Astrocyte (in vitro differentiated cells and primary cell): ENCODE results near the gene ADARB2. TPM values are rescaled to one million over a fixed set of nuclear protein-coding genes. Genes with fewer than 3 reads are reported as not detected.

Source experiments
- DNase-seq: peaks from one replicate; pipeline ENCODE4 v3.0.0-alpha.2; 2010; ENCODE audit warnings: low read depth
- FAIRE-seq: peaks from 2 replicates; lab custom pipeline; 2011; peaks lifted over from hg19 to GRCh38; lab: Jason Lieb, UNC
- H2AFZ ChIP-seq: 2 replicates; pipeline ENCODE4 v1.6.0; 2012; ENCODE audit warnings: low read depth, low read length, inconsistent platforms
- H3K27ac ChIP-seq: 2 replicates; pipeline ENCODE4 v1.5.1; 2011; ENCODE audit warnings: low read depth, low read length, inconsistent platforms
- H3K27me3 ChIP-seq: 2 replicates; pipeline ENCODE4 v1.6.0; 2011; ENCODE audit warnings: low read length, inconsistent platforms; ENCODE audit not compliant: insufficient read depth
- H3K36me3 ChIP-seq: 2 replicates; pipeline ENCODE4 v1.5.1; 2011; ENCODE audit warnings: low read length, inconsistent platforms; ENCODE audit not compliant: insufficient read depth
- H3K4me1 ChIP-seq: 2 replicates; pipeline ENCODE4 v1.5.1; 2011; ENCODE audit warnings: low read length, inconsistent platforms; ENCODE audit not compliant: insufficient read depth
- H3K4me2 ChIP-seq: 2 replicates; pipeline ENCODE4 v1.6.0; 2012; ENCODE audit warnings: low read length, inconsistent platforms
- H3K4me3 ChIP-seq: 2 replicates; pipeline ENCODE4 v1.5.1; 2011; ENCODE audit warnings: low read depth, mild to moderate bottlenecking, low read length, inconsistent platforms; ENCODE audit not compliant: insufficient read depth
- H3K79me2 ChIP-seq: 2 replicates; pipeline ENCODE4 v1.6.0; 2012; ENCODE audit warnings: mild to moderate bottlenecking, low read length, inconsistent platforms; ENCODE audit not compliant: insufficient read depth
- H3K9ac ChIP-seq: 2 replicates; pipeline ENCODE4 v1.6.0; 2012; ENCODE audit warnings: mild to moderate bottlenecking, low read length, inconsistent platforms
- H3K9me3 ChIP-seq: 2 replicates; pipeline ENCODE4 v1.5.1; 2012; ENCODE audit warnings: low read depth, mild to moderate bottlenecking, low read length, inconsistent platforms; ENCODE audit not compliant: insufficient read depth
- H4K20me1 ChIP-seq: 2 replicates; pipeline ENCODE4 v1.6.0; 2012; ENCODE audit warnings: low read length, inconsistent platforms; ENCODE audit not compliant: insufficient read depth
- H3K27ac Mint-ChIP-seq: one replicate; pipeline ENCODE4 v1.8.0; 2021; ENCODE audit warnings: mild to moderate bottlenecking, mixed read lengths; ENCODE audit not compliant: unreplicated experiment
- H3K27me3 Mint-ChIP-seq: one replicate; pipeline ENCODE4 v1.8.0; 2021; ENCODE audit warnings: low read depth, mixed read lengths; ENCODE audit not compliant: unreplicated experiment
- H3K36me3 Mint-ChIP-seq: one replicate; pipeline ENCODE4 v1.8.0; 2021; ENCODE audit warnings: low read depth, mixed read lengths; ENCODE audit not compliant: unreplicated experiment
- H3K4me1 Mint-ChIP-seq: one replicate; pipeline ENCODE4 v1.8.0; 2021; ENCODE audit warnings: low read depth, mixed read lengths; ENCODE audit not compliant: unreplicated experiment
- H3K4me3 Mint-ChIP-seq: one replicate; pipeline ENCODE4 v1.8.0; 2021; ENCODE audit warnings: mild to moderate bottlenecking, moderate library complexity, mixed read lengths; ENCODE audit not compliant: unreplicated experiment
- H3K9me3 Mint-ChIP-seq: one replicate; pipeline ENCODE4 v1.8.0; 2021; ENCODE audit warnings: mild to moderate bottlenecking, mixed read lengths; ENCODE audit not compliant: unreplicated experiment
- EZH2 ChIP-seq: IDR thresholded peaks from 2 replicates; pipeline ENCODE4 v1.6.1; 2012; ENCODE audit warnings: mild to moderate bottlenecking, low read length, inconsistent platforms; ENCODE audit not compliant: insufficient read depth
- total RNA-seq: library from RNA; stranded (reverse); gene quantifications from 2 replicates; pipeline ENCODE4 v1.2.1, GENCODE V29; 2021
- TF ChIP-seq, protein P1 (sequence below): IDR thresholded peaks from 2 replicates; pipeline ENCODE4 v1.5.1; 2011; ENCODE audit warnings: low read depth, mild to moderate bottlenecking, inconsistent platforms, low read length, moderate library complexity; ENCODE audit not compliant: insufficient read depth

Gene ADARB2
- total RNA-seq, 1 donor from 2014 or later = 0.18 TPM

GRCh38 chr10:1603181-1603580 lies 134.1 kb downstream of the ADARB2 start:
- TF ChIP-seq EZH2 = no peak
- TF ChIP-seq, protein P1, sequence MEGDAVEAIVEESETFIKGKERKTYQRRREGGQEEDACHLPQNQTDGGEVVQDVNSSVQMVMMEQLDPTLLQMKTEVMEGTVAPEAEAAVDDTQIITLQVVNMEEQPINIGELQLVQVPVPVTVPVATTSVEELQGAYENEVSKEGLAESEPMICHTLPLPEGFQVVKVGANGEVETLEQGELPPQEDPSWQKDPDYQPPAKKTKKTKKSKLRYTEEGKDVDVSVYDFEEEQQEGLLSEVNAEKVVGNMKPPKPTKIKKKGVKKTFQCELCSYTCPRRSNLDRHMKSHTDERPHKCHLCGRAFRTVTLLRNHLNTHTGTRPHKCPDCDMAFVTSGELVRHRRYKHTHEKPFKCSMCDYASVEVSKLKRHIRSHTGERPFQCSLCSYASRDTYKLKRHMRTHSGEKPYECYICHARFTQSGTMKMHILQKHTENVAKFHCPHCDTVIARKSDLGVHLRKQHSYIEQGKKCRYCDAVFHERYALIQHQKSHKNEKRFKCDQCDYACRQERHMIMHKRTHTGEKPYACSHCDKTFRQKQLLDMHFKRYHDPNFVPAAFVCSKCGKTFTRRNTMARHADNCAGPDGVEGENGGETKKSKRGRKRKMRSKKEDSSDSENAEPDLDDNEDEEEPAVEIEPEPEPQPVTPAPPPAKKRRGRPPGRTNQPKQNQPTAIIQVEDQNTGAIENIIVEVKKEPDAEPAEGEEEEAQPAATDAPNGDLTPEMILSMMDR = no peak
- Histone ChIP-seq H3K4me3 (no peak overlapping the region), H3K9me3 (peaks cover 10% of the 10 kb centered on the region), H3K9ac (no peak overlapping the region), H3K4me1 (no peaks in the 10 kb centered on the region), H2AFZ (no peak overlapping the region), H3K36me3 (no peaks in the 10 kb centered on the region), H4K20me1 (no peaks in the 10 kb centered on the region), H3K79me2 (no peaks in the 10 kb centered on the region), H3K4me2 (no peak overlapping the region), H3K27me3 (no peaks in the 10 kb centered on the region), H3K27ac (no peak overlapping the region)
- no peak overlapping the region for H3K4me3 Mint-ChIP-seq
- no peaks in the 10 kb centered on the region for H3K36me3 Mint-ChIP-seq
- H3K27ac Mint-ChIP-seq = no peak overlapping the region
- H3K9me3 Mint-ChIP-seq = no peaks in the 10 kb centered on the region
- no peak for FAIRE-seq
- DNase-seq = no peak
- no peaks in the 10 kb centered on the region for H3K4me1 Mint-ChIP-seq
- H3K27me3 Mint-ChIP-seq = peaks cover 28% of the 10 kb centered on the region

GRCh38 chr10:1602037-1602484 lies 135.3 kb downstream of the ADARB2 start:
- no peaks in the 10 kb centered on the region for H3K79me2 ChIP-seq
- no peaks in the 10 kb centered on the region for H3K36me3 Mint-ChIP-seq
- no peak for TF ChIP-seq EZH2
- TF ChIP-seq, protein P1 = no peak
- no peaks in the 10 kb centered on the region for H3K4me1 ChIP-seq
- no peaks in the 10 kb centered on the region for H3K9me3 Mint-ChIP-seq
- FAIRE-seq = no peak
- peaks cover 10% of the 10 kb centered on the region for H3K9me3 ChIP-seq
- no peak overlapping the region for H3K4me2 ChIP-seq
- no peak overlapping the region for H2AFZ ChIP-seq
- H3K4me3 ChIP-seq = no peak overlapping the region
- no peaks in the 10 kb centered on the region for H3K27me3 ChIP-seq
- H3K4me3 Mint-ChIP-seq = no peak overlapping the region
- H3K36me3 ChIP-seq = no peaks in the 10 kb centered on the region
- no peak for DNase-seq
- no peak overlapping the region for H3K27ac ChIP-seq
- H3K4me1 Mint-ChIP-seq = no peaks in the 10 kb centered on the region
- no peak overlapping the region for H3K27ac Mint-ChIP-seq
- H3K27me3 Mint-ChIP-seq = peaks cover 21% of the 10 kb centered on the region
- no peak overlapping the region for H3K9ac ChIP-seq
- H4K20me1 ChIP-seq = no peaks in the 10 kb centered on the region

DNA sequence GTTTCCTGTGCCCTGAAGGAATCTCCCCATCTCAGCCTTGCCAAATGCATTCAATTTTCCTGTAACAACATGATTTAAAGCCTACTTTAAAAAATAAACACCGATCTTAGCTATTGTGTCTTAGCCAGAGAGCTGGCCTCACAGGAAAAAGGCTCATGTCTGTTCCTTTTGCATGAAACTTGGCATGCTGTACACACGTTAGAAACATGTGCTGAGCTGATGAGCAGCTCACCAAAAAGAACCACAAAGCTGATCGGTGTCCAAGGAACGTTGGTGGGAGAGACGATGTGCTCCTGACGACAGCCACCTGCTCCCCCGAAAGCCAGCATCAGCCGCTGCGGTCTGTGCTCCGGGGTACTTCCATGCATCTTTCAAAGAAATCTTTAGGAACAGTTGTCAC lies 135.9 kb downstream of the ADARB2 start:
- DNase-seq (no peak), FAIRE-seq (no peak)
- Histone ChIP-seq H3K9me3 (peaks cover 10% of the 10 kb centered on the region), H4K20me1 (no peaks in the 10 kb centered on the region), H3K4me3 (no peak overlapping the region), H3K36me3 (no peaks in the 10 kb centered on the region), H2AFZ (no peak overlapping the region), H3K4me1 (no peaks in the 10 kb centered on the region), H3K9ac (no peak overlapping the region), H3K79me2 (no peaks in the 10 kb centered on the region), H3K4me2 (no peak overlapping the region), H3K27me3 (no peaks in the 10 kb centered on the region), H3K27ac (no peak overlapping the region)
- Mint-ChIP-seq H3K4me3 (no peak overlapping the region), H3K27ac (no peak overlapping the region), H3K36me3 (no peaks in the 10 kb centered on the region), H3K4me1 (no peaks in the 10 kb centered on the region), H3K27me3 (peaks cover 21% of the 10 kb centered on the region), H3K9me3 (no peaks in the 10 kb centered on the region)
- no peak for TF ChIP-seq EZH2
- TF ChIP-seq, protein P1 = no peak
